ENCODE data around the gene GARIN6.

- no peak for TF ChIP-seq CTCF (conservative IDR thresholded peaks at IDR 0.05 in 1 of 2, IDR thresholded peaks at IDR 0.05 in 1 of 2; ENCODE audit: low read depth in 1 of 2, low read length in 2 of 2)
- TF ChIP-seq EZH2 (IDR thresholded peaks at IDR 0.05; ENCODE audit: low read length, missing control alignments) = no peak
These were observed 20.1 kb upstream of the GARIN6 start for GRCh38 chr12:99627459-99627858.
